HG03280 (cell line): ENCODE data around the gene THSD4.

Experiments used
- ATAC-seq: cut with Tn5 transposase; IDR thresholded peaks from one replicate; pipeline ENCODE4 v1.9.1; 2021; ENCODE audit warnings: mild to moderate bottlenecking, moderate library complexity; ENCODE audit not compliant: unreplicated experiment

THSD4 gene

GRCh38 chr15:71785996-71786395 is 670.7 kb downstream of the THSD4 start:
- no peak for ATAC-seq

GRCh38 chr15:71786673-71787072 is 671.4 kb downstream of the THSD4 start:
- no peak for ATAC-seq

GRCh38 chr15:71788646-71789579 is 673.6 kb downstream of the THSD4 start:
- ATAC-seq = no peak

GRCh38 chr15:71789616-71790015 is 674.3 kb downstream of the THSD4 start:
- ATAC-seq = no peak

- no peak for ATAC-seq
Measured at GRCh38 chr15:71790081-71790480, 674.8 kb downstream of the THSD4 start.

GRCh38 chr15:71791975-71792374 is 676.7 kb downstream of the THSD4 start:
- ATAC-seq = no peak

- no peak for ATAC-seq
Measured at GRCh38 chr15:71792521-71792920, 677.2 kb downstream of the THSD4 start.

- no peak for ATAC-seq
Measured at GRCh38 chr15:71798641-71799040, 683.4 kb downstream of the THSD4 start.

GRCh38 chr15:71800190-71800589 is 684.9 kb downstream of the THSD4 start:
- no peak for ATAC-seq

GRCh38 chr15:71800835-71801745 is 685.8 kb downstream of the THSD4 start:
- ATAC-seq = no peak

- ATAC-seq = no peak
Measured at GRCh38 chr15:71801935-71802655, 686.8 kb downstream of the THSD4 start.

GRCh38 chr15:71802770-71803169 is 687.5 kb downstream of the THSD4 start:
- ATAC-seq = no peak

GRCh38 chr15:71804226-71804625 is 689.0 kb downstream of the THSD4 start:
- no peak for ATAC-seq

GRCh38 chr15:71804695-71805470 is 689.6 kb downstream of the THSD4 start:
- ATAC-seq = no peak

GRCh38 chr15:71806452-71806931 is 691.2 kb downstream of the THSD4 start:
- ATAC-seq = no peak

GRCh38 chr15:71807125-71807629 is 691.9 kb downstream of the THSD4 start:
- ATAC-seq = no peak

GRCh38 chr15:71807691-71808091 is 692.4 kb downstream of the THSD4 start:
- ATAC-seq = no peak

- no peak for ATAC-seq
Measured at GRCh38 chr15:71808311-71809020, 693.2 kb downstream of the THSD4 start.

- no peak for ATAC-seq
Measured at GRCh38 chr15:71809346-71809745, 694.1 kb downstream of the THSD4 start.
